ENCODE data around the gene IKBKE.

The IKBKE gene

DNA sequence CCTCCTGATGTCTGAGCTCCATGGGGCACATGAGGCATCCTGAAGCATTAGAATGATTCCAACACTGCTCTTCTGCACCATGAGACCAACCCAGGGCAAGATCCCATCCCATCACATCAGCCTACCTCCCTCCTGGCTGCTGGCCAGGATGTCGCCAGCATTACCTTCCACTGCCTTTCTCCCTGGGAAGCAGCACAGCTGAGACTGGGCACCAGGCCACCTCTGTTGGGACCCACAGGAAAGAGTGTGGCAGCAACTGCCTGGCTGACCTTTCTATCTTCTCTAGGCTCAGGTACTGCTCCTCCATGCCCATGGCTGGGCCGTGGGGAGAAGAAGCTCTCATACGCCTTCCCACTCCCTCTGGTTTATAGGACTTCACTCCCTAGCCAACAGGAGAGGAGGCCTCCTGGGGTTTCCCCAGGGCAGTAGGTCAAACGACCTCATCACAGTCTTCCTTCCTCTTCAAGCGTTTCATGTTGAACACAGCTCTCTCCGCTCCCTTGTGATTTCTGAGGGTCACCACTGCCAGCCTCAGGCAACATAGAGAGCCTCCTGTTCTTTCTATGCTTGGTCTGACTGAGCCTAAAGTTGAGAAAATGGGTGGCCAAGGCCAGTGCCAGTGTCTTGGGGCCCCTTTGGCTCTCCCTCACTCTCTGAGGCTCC, 26.0 kb downstream of the IKBKE start:
- no peak overlapping the region for H3K27ac ChIP-seq
- H3K4me1 ChIP-seq (ENCODE audit: control insufficient read depth in 1 of 2, insufficient read depth in 1 of 2, low read depth in 1 of 2, low read length in 1 of 2), result no peaks in the 10 kb centered on the region
- peaks cover 32% of the 10 kb centered on the region for H3K36me3 ChIP-seq
- no peak for TF ChIP-seq CTCF (IDR thresholded peaks at IDR 0.05)
- no peak overlapping the region for H3K4me3 ChIP-seq (ENCODE audit: low read depth in 1 of 2, low read length in 1 of 2)
- no peaks in the 10 kb centered on the region for H3K27me3 ChIP-seq
- no peaks in the 10 kb centered on the region for H3K9me3 ChIP-seq

DNA sequence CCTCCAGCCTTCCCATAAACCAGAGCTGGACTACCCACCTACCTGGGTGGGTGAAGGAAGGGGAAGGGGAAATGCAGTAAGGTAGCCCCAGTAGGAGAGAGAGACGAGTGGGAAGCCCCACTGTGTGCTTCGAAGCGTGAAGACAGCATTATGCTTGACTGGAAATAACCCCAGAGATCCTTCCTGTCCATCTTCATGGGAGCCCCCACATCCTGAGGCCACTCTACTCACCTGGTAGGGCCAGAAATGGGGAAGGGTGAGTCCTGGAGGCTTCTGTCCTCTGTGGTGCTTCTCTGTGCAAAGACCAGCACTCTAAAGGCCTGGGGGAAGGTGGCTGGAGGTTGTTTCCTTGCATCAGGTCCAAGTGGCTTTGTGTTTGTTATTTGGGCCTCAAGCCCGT, 27.1 kb downstream of the IKBKE start:
- Histone ChIP-seq H3K9me3 (no peaks in the 10 kb centered on the region), H3K27ac (no peak overlapping the region), H3K27me3 (peaks cover under 1% of the 10 kb centered on the region), H3K4me3 (ENCODE audit: low read depth in 1 of 2, low read length in 1 of 2) (no peak overlapping the region), H3K4me1 (ENCODE audit: control insufficient read depth in 1 of 2, insufficient read depth in 1 of 2, low read depth in 1 of 2, low read length in 1 of 2) (no peaks in the 10 kb centered on the region), H3K36me3 (peaks cover 22% of the 10 kb centered on the region)
- TF ChIP-seq CTCF (IDR thresholded peaks at IDR 0.05), result no peak

- Histone ChIP-seq H3K27ac (no peak overlapping the region), H3K36me3 (peaks cover 18% of the 10 kb centered on the region)
- no peak for TF ChIP-seq CTCF (IDR thresholded peaks at IDR 0.05)
Measured at GRCh38 chr1:206497774-206498173, 27.5 kb downstream of the IKBKE start.

DNA sequence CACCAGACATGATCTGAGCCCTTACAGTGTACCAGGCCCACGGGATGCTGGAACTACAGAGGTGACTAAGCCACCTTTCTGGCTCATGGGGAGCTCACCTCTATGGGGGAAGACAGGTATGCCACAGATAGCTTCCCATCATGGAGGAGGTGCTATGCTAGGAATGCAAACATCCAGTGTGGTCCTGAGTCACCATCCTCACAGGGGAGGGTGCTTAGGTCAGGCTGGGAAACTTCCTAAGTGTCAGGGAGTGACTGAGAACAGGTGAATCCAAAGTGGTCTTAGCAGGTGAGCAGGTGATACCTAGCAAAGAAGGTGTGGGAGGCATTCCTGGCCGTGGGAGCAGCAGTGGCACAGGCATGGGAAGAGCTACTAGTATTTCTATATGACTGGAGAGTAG, 28.4 kb downstream of the IKBKE start:
- peaks cover 12% of the 10 kb centered on the region for H3K36me3 ChIP-seq
- H3K4me1 ChIP-seq (ENCODE audit: control insufficient read depth in 1 of 2, insufficient read depth in 1 of 2, low read depth in 1 of 2, low read length in 1 of 2), result no peaks in the 10 kb centered on the region
- H3K27me3 ChIP-seq, result peaks cover 14% of the 10 kb centered on the region
- no peaks in the 10 kb centered on the region for H3K9me3 ChIP-seq
- H3K27ac ChIP-seq, result no peak overlapping the region
- no peak for TF ChIP-seq CTCF (IDR thresholded peaks at IDR 0.05)
- no peak overlapping the region for H3K4me3 ChIP-seq (ENCODE audit: low read depth in 1 of 2, low read length in 1 of 2)

More at GRCh38 chr1:206497774-206498173, 27.5 kb downstream of the IKBKE start:
- H3K27me3 ChIP-seq, result peaks cover 5% of the 10 kb centered on the region
- no peaks in the 10 kb centered on the region for H3K9me3 ChIP-seq
- H3K4me3 ChIP-seq (ENCODE audit: low read depth in 1 of 2, low read length in 1 of 2), result no peak overlapping the region
- no peaks in the 10 kb centered on the region for H3K4me1 ChIP-seq (ENCODE audit: control insufficient read depth in 1 of 2, insufficient read depth in 1 of 2, low read depth in 1 of 2, low read length in 1 of 2)

- Histone ChIP-seq H3K36me3 (peaks cover 6% of the 10 kb centered on the region), H3K4me3 (ENCODE audit: low read depth in 1 of 2, low read length in 1 of 2) (no peak overlapping the region), H3K9me3 (no peaks in the 10 kb centered on the region), H3K27me3 (peaks cover 28% of the 10 kb centered on the region), H3K27ac (no peak overlapping the region), H3K4me1 (ENCODE audit: control insufficient read depth in 1 of 2, insufficient read depth in 1 of 2, low read depth in 1 of 2, low read length in 1 of 2) (no peaks in the 10 kb centered on the region)
- no peak for TF ChIP-seq CTCF (IDR thresholded peaks at IDR 0.05)
Measured at GRCh38 chr1:206500046-206500445, 29.8 kb downstream of the IKBKE start.
